Stimulated activated CD8-positive, alpha-beta memory T cell treated with anti-CD3 and anti-CD28 coated beads, Interleukin-12 subunit alpha, Interleukin-12 subunit beta, amount 100 ng/mL, for 24 hours (primary cell): ENCODE data around the gene UBE2J2.

ENCODE experiments used
- DNase-seq: peaks from one replicate; pipeline ENCODE4 v3.0.0-alpha.2; 2020; ENCODE audit errors: extremely low read depth

UBE2J2 gene

DNA sequence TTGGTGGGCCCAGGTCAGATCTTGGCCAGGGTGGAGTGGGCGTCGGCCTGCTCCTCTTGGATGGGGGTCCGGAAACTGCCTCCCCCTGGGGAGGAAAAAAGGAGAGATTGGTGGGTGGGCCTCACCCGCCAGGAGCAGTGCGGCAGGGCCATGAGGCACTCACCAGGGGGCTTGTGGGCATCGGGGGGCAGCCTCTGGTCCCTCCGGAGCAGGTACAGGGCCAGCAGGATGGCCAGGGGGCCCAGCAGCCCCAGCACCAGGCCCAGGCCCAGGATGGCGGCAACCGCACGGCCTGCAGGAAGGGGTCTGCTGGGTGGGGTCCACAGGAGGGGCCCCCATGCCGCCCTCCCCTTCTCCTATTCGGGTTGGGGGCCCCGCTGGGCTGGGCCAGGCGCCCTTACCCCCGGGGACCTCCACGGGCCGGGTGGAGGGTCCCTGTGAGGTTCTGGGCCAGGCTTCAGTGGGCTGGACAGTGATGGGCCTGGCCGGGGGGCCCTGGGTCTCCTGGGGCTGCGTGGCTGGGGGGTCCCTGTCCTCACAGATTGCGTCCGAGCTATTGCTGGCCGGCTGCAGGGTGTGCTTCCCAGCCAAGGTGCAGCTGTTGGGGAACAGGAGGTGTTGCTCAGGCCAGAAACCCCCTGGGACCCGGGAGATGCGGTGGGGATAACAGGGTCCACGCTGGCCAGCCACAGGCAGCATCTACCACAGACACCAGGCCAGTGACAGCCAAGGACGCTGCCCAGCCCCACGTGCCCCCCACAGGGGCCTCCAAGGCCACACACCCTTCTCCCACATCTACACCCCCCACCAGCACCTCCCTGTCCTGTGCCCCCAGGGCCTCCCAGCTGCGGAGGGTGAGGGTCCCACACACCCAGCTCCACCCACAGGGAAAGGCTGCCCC is 61.9 kb downstream of the UBE2J2 start:
- DNase-seq: no peak

DNA sequence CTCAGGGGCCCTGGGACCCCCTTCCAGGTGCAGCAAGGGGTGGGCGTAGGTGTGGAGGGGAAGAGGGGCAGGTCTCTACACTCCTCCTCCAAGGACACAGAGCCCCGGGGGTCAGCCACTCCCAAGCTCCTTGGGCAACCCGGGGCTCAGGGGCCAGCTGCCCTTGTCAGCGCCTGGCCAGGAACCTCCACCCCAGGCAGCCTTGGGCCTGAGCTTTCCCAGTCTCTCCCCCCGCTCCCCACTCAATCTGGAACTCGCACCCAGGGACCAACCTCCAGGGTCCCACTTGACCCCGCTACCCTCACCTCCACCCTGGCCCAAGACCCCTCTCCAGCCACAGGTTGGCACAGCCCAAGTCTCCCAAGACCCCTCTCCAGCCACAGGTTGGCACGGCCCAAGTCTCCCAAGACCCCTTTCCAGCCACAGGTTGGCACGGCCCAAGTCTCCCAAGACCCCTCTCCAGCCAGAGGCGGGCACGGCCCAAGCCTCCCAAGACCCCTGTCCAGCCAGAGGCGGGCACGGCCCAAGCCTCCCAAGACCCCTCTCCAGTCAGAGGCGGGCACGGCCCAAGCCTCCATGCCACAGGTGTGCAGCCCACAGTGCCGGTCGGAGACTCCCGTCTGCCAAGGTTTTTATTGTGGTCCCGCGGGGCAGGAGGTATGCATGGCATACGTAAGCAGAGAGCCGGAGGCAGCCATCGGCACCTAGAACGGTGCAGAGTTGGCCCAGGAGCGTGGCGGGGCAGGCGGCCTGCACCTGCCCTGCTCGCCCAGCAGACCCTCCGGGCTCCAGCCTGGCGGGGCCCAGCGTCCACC is 62.7 kb downstream of the UBE2J2 start:
- DNase-seq: no peak

DNA sequence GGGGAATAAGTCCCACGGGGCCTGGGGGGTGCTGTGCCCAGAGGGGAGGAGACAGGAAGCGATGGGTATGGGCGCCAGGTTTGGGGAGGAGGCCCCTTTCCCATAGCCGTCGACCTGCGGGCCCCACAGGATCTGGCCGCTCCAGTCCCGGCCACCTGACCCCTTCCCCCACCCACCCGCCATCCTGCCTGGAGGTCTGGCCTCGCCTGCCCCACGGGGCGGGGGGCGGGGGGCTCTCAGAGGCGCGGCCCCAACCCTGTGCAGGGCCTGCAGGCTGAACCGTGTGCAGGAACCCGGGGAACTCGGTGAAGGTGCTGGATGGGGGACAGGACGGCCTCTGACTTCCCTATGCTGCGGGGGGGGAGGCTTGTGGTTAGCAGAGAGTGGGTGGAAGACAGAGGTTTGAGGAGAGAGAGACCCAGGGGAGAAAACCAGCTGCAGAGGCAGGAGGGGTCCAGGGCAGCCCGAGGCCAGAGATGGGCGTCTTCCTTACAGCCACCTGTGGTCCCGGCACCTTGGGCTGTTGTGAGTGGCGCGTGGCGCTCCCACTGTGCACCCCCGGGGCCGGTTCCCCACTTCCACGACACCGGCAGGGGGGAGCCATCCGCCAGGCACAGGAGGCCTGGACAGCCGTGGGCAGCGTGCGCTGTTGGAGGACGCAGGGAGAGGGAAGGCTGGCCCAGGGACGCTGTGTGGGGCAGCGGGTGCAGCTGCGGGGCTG is 64.8 kb downstream of the UBE2J2 start:
- DNase-seq: no peak

DNA sequence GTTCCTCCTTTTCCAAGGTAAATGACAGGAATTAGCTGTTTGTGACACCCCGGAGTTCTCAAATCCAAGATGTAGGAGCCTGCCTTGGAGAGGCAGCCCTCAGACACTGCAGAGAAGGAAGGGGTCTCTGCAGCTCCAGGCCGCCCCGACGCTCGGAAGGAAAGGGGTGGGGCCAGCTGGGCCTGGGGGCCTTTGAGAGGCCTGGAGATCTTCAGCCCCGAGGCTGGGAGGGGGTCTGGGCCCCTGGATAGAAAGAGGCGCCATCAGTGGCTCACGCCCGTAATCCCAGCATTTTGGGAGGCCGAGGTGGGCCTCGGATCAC is 66.1 kb downstream of the UBE2J2 start:
- no peak for DNase-seq

DNA sequence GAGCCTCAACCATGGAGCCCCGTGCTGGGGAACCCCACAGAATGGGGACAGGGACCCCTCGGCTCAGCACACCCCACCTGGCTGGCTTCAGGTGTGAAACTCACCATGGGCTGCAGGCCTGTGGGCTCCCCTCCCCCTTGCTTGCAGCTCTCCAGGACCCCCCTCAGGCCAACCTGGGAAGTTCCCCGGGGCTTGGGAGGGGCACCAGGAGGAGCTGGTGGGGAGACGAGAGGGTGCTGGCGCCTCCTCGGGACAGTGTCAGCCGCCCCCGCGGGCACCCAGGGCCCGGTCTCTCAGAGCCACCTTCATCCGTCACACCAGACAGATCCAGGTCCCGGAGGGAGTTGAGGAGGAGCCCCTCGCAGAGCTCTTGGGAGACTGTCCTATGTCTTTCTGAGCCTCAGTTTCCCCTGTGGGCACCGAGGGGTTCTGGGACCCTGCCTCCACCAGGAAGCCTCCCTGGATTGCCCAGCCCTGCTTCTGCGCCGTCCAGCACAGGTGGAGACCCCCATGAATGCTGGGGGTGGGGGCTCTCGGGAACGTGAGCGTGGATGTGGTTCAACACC is 66.6 kb downstream of the UBE2J2 start:
- DNase-seq: no peak

DNA sequence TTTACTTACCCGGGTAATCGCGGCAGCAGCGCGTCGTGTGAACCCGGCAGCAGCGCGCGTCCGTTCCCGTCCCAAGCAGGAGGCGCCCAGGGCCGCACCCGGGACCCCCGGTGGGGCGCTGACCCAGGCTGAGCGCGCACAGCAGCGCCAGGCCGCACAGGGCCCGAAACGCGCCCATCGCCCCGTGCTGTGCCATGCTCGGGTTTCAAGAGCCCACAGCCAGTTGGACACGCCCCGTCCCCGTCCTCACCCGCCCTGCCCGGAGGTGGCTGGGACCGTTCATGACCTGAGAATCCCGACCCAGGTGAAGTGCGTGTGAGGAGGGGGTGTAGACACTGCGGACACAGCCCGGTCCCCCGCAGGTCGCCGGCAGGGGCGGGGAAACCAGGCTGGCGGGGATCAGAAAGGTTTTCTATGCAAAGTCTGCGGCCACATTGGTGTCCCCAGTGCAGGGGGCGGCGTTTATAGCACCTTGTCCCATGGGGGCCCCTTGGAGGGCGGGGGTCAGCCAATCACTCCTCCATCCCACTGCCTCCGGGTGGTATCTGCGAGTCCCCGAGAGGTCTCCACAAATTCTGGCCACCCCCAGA is 67.2 kb downstream of the UBE2J2 start, which contains the start of gene TNFRSF18:
Gene TNFRSF18 (minus strand): TSS at position 217 of the 590 bp plus-strand sequence. CDS start 21 bp downstream, at position 196.
- no peak for DNase-seq

DNA sequence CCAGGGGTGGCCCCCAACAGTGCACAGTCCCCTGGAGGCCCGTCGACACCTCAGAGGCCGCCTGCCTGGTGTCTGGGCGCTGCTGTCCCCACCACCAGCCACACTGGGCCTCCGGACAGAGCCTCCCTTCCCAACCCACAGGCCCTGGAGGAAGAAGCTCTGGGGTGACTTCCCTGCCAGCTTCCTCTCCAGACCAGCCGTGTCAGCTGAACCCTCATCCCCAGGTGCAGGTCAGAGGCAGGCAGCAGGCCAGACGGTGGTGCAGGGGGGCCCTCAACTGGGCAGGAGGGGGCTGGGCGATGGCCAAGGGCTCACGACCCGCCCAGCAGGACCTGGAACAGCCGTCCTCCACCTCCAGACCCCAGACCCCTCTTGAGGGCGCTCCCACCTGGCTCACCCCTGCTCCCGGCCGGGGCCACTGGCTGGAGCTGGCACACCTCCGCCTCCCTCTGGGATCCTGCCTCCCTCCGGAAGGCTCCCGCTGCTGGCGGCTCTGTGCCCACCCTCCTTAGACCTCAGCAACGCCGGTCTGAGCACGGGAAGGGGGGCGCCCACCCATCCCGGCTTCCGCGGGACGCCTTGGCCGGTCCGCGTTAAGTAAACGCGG is 67.8 kb downstream of the UBE2J2 start:
- DNase-seq: no peak

DNA sequence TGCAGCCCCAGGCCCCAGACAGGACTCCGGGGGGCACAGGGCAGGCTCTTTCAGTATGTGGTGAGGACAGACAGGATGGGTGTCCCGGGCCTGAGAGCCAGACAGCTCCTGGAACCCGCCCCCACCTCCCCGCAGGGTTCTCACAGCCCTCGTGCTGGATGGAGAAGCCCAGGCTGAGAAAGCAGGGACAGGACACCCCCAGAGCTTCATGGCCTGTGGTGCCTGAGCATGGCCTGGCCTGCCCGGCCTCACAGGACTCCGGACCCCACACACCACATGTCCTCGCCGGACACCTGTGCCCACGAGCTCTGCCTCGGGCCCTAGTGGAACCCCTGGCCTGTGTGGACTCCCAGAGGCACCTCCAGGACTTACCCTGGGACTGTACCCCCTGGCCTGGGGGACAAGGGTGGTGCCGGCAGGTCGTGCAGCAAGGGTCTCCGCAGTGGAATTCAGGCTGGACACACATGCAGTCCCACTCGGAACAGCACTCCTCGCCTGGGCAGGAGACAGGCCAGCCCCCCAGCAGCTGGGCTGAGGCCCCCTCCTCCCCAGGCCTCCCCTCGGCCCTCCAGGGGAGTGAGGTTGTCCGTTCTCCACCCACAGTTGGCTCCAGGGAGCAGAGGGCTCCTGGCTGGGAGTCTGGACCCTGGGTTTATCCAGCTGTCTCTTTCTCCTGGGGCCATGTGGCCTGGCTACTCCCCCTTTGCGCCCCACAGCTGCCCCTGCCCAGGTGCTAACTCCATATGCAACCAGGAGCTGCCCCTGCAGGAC is 68.5 kb downstream of the UBE2J2 start:
- DNase-seq: no peak

DNA sequence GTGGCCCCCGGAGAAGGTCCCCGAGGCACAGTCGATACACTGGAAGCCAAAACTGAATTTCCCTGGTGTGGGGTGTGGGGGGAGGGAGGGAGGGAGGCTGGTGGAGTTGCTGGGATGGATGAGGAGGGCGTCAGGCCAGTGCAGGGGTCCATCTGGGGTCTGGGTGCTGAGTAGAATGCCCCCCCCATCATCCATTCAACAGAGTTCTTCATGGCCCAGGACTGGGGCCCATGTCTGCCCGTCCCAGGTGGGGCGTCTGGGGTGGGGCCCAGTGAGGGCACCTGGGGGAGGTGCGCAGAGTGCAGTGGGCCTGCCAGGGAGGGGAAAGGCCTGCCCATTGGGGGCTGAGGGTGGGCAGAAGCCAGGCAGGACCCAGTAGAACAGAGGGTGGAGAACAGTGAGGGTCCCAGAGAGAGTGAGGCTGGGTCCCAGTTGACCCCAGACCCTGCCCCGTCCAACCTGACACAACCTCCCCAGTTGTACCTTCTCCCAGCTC is 69.2 kb downstream of the UBE2J2 start:
- DNase-seq: no peak
